HG03045 (cell line): ENCODE measurements around the gene MCC.

ENCODE experiments used
- ATAC-seq: cut with Tn5 transposase; IDR thresholded peaks from one replicate; pipeline ENCODE4 v1.9.1; 2021; ENCODE audit warnings: mild to moderate bottlenecking, moderate library complexity; ENCODE audit not compliant: unreplicated experiment

The MCC gene

GRCh38 chr5:113044776-113045465, 443.3 kb downstream of the MCC start:
- ATAC-seq, result no peak

GRCh38 chr5:113043491-113043931, 444.7 kb downstream of the MCC start:
- no peak for ATAC-seq

- ATAC-seq, result no peak
Measured at GRCh38 chr5:113042491-113043243, 445.6 kb downstream of the MCC start.

- ATAC-seq, result no peak
Measured at GRCh38 chr5:113040672-113041260, 447.5 kb downstream of the MCC start.

- no peak for ATAC-seq
Measured at GRCh38 chr5:113039934-113040285, 448.3 kb downstream of the MCC start.

- no peak for ATAC-seq
Measured at GRCh38 chr5:113039229-113039933, 448.9 kb downstream of the MCC start.

GRCh38 chr5:113038714-113039113, 449.5 kb downstream of the MCC start:
- ATAC-seq, result no peak

- no peak for ATAC-seq
Measured at GRCh38 chr5:113038136-113038535, 450.1 kb downstream of the MCC start.

- ATAC-seq, result no peak
Measured at GRCh38 chr5:113036826-113037225, 451.4 kb downstream of the MCC start.

GRCh38 chr5:113036321-113036720, 451.9 kb downstream of the MCC start:
- no peak for ATAC-seq

GRCh38 chr5:113035096-113035495, 453.2 kb downstream of the MCC start:
- no peak for ATAC-seq

GRCh38 chr5:113034182-113034773, 454.0 kb downstream of the MCC start:
- no peak for ATAC-seq

- no peak for ATAC-seq
Measured at GRCh38 chr5:113031557-113031956, 456.7 kb downstream of the MCC start.

- ATAC-seq, result no peak
Measured at GRCh38 chr5:113031104-113031503, 457.1 kb downstream of the MCC start.

GRCh38 chr5:113029614-113030013, 458.6 kb downstream of the MCC start:
- no peak for ATAC-seq

- no peak for ATAC-seq
Measured at GRCh38 chr5:113027431-113027830, 460.8 kb downstream of the MCC start.

- no peak for ATAC-seq
Measured at GRCh38 chr5:113027015-113027414, 461.2 kb downstream of the MCC start.

- ATAC-seq, result no peak
Measured at GRCh38 chr5:113026211-113026610, 462.0 kb downstream of the MCC start.

- no peak for ATAC-seq
Measured at GRCh38 chr5:113025596-113025995, 462.7 kb downstream of the MCC start.

GRCh38 chr5:113024076-113024697, 464.1 kb downstream of the MCC start:
- no peak for ATAC-seq

GRCh38 chr5:113022661-113023060, 465.6 kb downstream of the MCC start:
- ATAC-seq, result no peak
